Fibroblast of skin of scalp (primary cell): ENCODE results near the gene MED22.
"Not testable (repeated sequence)": the region's sequence is repeated elsewhere in the genome, so short reads cannot be mapped to it uniquely, and the experiment has no call there.

Source experiments
- DNase-seq: peaks from one replicate; pipeline ENCODE4 v3.0.0-alpha.2; 2013

Gene MED22

DNA sequence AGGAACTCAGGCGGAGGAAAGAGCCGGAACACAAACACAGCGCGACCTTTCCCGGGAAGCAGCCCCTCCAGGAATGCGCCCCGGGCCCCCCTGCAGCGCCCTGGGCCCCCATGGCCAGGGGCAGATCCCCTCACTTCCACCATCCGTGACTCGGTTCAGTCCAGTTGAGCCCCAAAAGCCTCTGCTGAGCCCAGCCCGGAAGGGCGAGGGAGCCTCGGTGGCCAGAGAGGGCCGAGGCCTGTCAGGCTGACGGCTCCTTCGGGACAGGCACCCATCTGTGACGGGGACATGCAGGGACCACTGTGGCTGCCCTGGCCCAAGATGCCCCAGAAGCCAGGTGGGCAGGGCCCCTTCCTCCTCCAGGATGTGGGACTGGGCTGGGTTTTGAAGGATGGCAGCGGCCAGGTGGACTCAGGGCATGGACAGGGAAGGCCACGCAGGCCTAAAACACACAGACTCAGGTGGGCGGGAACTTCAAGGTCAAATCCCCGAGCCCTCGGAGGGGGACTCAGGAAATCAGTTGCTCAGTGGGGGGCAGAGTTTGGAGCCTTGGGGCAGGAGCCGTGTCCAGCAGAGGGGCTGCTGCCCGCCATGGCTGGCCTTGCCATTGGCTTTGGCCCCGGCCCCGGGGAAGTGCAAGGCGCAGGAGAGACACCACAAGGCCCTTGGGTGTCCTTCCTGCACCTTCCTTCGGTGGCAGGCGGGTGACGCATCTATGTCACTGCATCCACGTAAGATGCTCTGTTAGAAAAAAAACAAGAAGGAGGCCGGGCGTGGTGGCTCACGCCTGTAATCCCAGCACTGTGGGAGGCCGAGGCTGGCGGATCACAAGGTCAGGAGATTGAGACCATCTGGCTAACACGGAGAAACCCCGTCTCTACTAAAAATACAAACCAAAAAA, 43.2 kb downstream of the MED22 start:
- no peak for DNase-seq

DNA sequence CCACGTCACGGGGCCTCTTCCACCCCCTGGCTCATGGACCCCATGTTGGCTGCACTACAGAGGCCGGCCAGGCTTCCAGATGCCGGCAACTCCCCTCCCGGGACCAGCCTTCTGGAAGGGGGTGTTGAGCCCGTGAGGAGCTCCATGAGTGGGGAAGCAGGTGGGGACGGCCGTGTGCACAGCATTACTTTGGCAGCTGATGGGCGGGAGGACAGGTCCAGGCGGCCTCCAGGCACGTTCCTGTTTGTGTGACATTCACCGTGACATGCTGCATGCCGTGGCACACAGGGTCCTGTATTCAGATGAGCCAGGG, 43.8 kb downstream of the MED22 start:
- DNase-seq = no peak

DNA sequence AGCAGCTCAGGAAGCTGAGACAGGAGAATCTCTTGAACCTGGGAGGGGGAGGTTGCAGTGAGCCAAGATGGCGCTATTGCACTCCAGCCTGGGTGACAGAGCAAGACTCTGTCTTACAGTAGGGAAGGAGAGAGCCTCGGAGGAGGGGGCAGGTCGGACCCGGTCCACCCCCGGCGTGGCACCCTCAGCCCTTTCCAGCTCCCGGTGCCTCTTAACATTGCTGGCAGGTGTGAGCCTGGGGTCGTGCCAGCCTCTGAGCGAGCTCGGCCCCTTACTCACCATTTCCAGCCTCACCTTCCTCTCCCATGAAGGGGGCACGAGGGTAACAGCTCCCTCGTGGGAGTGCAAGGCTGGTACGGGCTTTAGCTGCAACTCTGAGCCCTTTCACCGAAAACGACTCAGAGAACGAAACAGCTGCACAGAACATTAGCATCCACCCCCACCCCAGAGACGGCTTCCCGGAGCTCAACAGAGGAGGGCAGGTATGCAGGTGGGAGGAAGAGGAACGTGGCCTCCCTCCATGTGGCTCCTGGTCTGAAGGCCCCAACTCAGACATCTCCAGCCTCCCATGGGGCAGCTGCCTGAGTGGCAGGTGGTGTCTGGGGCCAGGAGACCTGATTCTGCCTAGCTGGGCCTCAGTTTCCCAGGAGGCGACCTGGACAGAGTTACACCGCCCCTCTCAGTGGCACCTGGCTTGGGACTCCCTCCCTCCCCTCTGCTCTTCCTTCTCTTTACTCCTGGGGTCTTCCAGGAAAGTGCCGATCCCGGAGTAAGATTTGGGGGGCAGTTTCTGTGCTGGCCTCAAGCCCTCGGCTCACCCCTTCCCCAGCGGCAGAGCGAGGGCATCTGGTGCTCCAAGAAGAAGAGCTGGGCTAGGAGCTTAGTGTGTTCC, 44.4 kb downstream of the MED22 start:
- no peak for DNase-seq

DNA sequence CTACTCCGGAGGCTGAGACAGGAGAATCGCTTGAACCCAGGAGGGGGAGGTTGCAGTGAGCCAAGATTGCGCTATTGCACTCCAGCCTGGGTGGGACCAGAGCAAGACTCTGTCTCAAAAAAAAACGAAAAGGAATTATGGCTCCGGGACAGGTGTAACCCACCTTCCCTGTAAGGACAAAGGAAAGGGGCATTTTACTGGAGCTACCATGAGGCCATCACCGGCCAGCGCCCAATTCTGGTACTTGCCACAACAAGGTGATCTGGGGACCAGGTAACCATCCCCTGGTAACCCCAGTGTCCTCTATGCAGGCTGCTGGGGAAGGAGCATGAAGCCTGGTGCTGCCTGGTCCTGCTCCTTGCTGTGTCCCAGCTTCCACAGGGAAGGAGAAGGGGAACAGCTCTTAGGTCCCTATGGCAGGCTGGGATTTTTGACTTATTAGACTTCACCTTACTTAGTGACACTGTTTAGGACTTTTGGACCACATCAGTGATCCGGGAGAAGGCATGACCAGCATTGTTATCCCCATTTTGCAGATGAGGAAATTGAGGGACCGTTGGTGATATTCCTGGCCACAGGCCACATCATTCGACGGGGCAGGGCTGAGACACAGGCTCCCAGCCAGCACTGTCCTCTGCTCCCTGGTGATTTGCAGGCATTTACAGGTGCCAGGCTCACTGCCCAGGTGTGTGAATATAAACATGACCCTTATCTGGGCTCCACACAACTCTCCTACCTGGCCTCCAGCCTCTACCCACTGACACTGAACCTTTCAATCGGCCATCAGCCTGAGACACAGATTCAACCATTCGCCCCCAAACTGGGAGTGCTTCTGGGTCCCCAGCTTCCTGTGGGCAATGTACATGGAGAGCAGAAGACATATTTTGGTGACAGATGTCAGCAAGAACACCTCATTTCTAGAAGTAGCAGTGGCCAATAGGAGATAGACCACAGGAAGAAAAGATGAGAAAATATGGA, 46.4 kb downstream of the MED22 start:
- DNase-seq = no peak

DNA sequence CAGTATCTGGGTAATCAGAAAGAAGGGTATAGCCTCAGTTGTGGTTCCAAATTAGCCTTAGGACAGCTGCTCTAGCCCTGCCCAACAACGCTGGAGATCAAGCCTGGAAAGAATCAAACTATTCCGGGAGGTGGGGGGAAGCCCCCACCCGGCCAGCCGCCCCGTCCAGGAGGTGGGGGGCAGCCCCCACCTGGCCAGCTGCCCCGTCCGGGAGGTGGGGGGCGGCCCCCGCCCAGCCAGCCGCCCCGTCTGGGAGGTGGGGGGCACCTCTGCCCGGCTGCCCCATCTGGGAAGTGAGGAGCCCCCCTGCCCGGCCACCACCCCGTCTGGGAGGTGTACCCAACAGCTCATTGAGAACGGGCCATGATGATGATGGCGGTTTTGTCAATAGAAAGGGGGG, 47.9 kb downstream of the MED22 start:
- not testable (repeated sequence) for DNase-seq

DNA sequence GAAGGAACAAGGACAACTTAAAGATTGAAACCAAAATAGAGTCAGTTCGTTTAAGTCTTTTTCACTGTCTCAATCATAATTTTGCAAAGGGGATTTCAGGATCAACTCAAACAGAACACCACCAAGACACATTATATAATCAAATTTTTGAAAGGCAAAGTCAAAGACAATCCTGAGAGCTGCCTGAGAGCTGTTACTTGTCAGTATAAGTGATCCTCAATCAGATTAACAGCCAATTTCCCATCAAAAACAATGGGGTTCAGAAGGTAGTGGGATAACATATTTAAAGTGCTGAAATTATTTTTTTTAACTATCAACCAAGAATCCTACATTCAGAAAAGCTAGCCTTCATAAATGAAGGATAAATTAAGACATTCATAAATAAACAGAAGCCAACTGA, 53.7 kb downstream of the MED22 start:
- DNase-seq = no peak

DNA sequence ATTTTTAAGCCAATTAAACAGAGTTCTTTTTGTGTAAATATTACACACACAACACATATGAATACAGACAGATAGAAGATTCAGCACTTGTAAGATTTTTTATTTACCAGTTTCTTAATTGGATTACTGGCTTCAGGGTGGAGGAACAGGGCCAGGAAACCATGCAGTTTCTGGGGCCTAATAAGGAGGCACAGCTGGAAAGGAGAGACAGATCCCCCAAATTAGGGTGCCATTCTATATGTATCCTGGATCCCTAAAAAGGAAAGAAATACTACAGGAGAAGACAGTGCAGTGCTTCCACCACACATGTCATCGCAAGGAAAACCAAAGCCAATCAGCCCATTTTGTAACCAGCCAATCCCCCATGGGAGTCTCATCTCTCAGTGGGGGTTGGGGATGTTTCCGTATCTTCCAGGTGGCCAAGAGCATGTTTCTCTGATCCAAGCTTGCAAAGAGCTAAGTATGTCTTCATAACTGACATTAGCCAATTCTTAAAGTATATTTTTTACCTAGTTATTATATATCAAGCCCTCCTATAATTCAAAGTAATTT, 57.1 kb downstream of the MED22 start:
- DNase-seq = no peak
